H1 (cell line): Measurements from ENCODE around the gene FAM81B. TPM values are rescaled to one million over a fixed set of nuclear protein-coding genes. Genes with fewer than 3 reads are reported as not detected.
"Not testable (repeated sequence)": the region's sequence is repeated elsewhere in the genome, so short reads cannot be mapped to it uniquely, and the experiment has no call there.

Experiments
- CTCF ChIA-PET: fragments of 300-600 bp; sonication (Branson Sonifier 250); formaldehyde crosslinking; loops from one replicate; lab custom pipeline; 2021; ENCODE audit not compliant: partially characterized antibody; lab: Charles Lee
- POLR2A ChIA-PET: fragments of 300-600 bp; sonication (Branson Sonifier 250); formaldehyde crosslinking; loops from one replicate; lab custom pipeline; 2021; ENCODE audit warnings: inconsistent platforms; ENCODE audit not compliant: partially characterized antibody; lab: Charles Lee
- DNase-seq, 2 experiments: peaks; one replicate each; pipeline versions ENCODE4 v3.0.0 to v3.0.0-alpha.2; 2010 to 2022; ENCODE audit warnings: low spot score in 2 of 2, low read depth in 1 of 2, mixed read lengths in 1 of 2
- FAIRE-seq: peaks from 2 replicates; lab custom pipeline; 2011; peaks lifted over from hg19 to GRCh38; lab: Jason Lieb, UNC
- H2AFZ ChIP-seq: 2 replicates; pipeline ENCODE4 v1.8.1; 2012; ENCODE audit warnings: low read length, inconsistent platforms
- H2AK5ac ChIP-seq: 2 replicates; pipeline ENCODE4 v1.6.1; 2013; ENCODE audit warnings: low read depth, low read length
- H2BK120ac ChIP-seq: replicated peaks from 2 replicates; pipeline ENCODE3; 2013; ENCODE audit warnings: low read depth, low read length, inconsistent platforms
- H2BK12ac ChIP-seq: 2 replicates; pipeline ENCODE4 v1.6.1; 2013; ENCODE audit warnings: low read depth, low read length
- H2BK15ac ChIP-seq: 2 replicates; pipeline ENCODE4 v1.6.1; 2013; ENCODE audit warnings: low read length
- H2BK20ac ChIP-seq: 2 replicates; pipeline ENCODE4 v1.6.1; 2013; ENCODE audit warnings: low read length
- H2BK5ac ChIP-seq: 2 replicates; pipeline ENCODE4 v1.6.1; 2013; ENCODE audit warnings: low read depth, low read length
- H3K14ac ChIP-seq: 2 replicates; pipeline ENCODE4 v1.6.1; 2013; ENCODE audit warnings: inconsistent platforms; ENCODE audit not compliant: insufficient read length
- H3K18ac ChIP-seq: 2 replicates; pipeline ENCODE4 v1.6.1; 2013; ENCODE audit warnings: low read length; ENCODE audit errors: extremely low read depth
- H3K23ac ChIP-seq: 2 replicates; pipeline ENCODE4 v1.6.1; 2013; ENCODE audit warnings: inconsistent platforms; ENCODE audit not compliant: insufficient read length
- H3K23me2 ChIP-seq: 2 replicates; pipeline ENCODE4 v1.6.1; 2013; ENCODE audit warnings: low read depth, low read length
- H3K27ac ChIP-seq: 2 replicates; pipeline ENCODE4 v1.6.1; 2011; ENCODE audit warnings: low read depth, low read length, inconsistent platforms
- H3K27me3 ChIP-seq, 4 experiments: replicated peaks in 1 of 4; 1 replicate in 1 of 4; 2 replicates in 3 of 4; pipeline versions ENCODE4 v1.6.1 to v1.8.1; 2011 to 2013; ENCODE audit warnings: low read length in 3 of 4, mild to moderate bottlenecking in 3 of 4, inconsistent platforms in 2 of 4, mixed read lengths in 2 of 4, moderate library complexity in 1 of 4; ENCODE audit not compliant: control insufficient read depth in 3 of 4, insufficient read depth in 3 of 4; ENCODE audit errors: extremely low read depth in 1 of 4
- H3K36me3 ChIP-seq, 4 experiments: 2 replicates each; pipeline versions ENCODE4 v1.6.1 to v1.8.1; 2011 to 2013; ENCODE audit warnings: mild to moderate bottlenecking in 4 of 4, low read length in 3 of 4, moderate library complexity in 2 of 4, control low read depth in 1 of 4, inconsistent platforms in 1 of 4; ENCODE audit not compliant: insufficient read depth in 4 of 4, control insufficient read depth in 2 of 4
- H3K4ac ChIP-seq: replicated peaks from 2 replicates; pipeline ENCODE3; 2013; ENCODE audit warnings: low read length, low read depth, mixed read lengths, inconsistent platforms; ENCODE audit not compliant: insufficient read length
- H3K4me1 ChIP-seq, 4 experiments: replicated peaks in 1 of 4; 1 replicate in 1 of 4; 2 replicates in 3 of 4; pipeline versions ENCODE4 v1.6.1 to v1.8.1; 2011 to 2013; ENCODE audit warnings: low read length in 3 of 4, inconsistent platforms in 2 of 4, mixed read lengths in 1 of 4; ENCODE audit not compliant: insufficient read depth in 4 of 4, control insufficient read depth in 3 of 4
- H3K4me2 ChIP-seq, 2 experiments: 2 replicates each; pipeline versions ENCODE4 v1.6.1 to v1.8.1; 2011 to 2013; ENCODE audit warnings: low read depth in 2 of 2, low read length in 2 of 2, control low read depth in 1 of 2, inconsistent platforms in 1 of 2, mild to moderate bottlenecking in 1 of 2; ENCODE audit not compliant: insufficient read depth in 1 of 2
- H3K4me3 ChIP-seq, 4 experiments: fragments of 200-600, 300-600 bp in 1 of 4; sonication (generic), shearing (Covaris generic), sonication (Bioruptor Twin) in 1 of 4; 2 replicates each; pipeline versions ENCODE4 v1.5.1 to v1.8.1; 2011 to 2016; ENCODE audit warnings: low read length in 4 of 4, low read depth in 3 of 4, control low read depth in 2 of 4, inconsistent platforms in 2 of 4, mild to moderate bottlenecking in 2 of 4, mixed read lengths in 1 of 4, moderate library complexity in 1 of 4; ENCODE audit not compliant: insufficient read depth in 2 of 4; ENCODE audit errors: extremely low read depth in 1 of 4
- H3K56ac ChIP-seq: replicated peaks from 2 replicates; pipeline ENCODE3; 2013; ENCODE audit warnings: low read depth, mild to moderate bottlenecking, mixed read lengths, low read length, inconsistent platforms; ENCODE audit not compliant: insufficient read length
- H3K79me1 ChIP-seq: 2 replicates; pipeline ENCODE4 v1.6.1; 2013; ENCODE audit warnings: low read depth, low read length, control low read depth
- H3K79me2 ChIP-seq, 2 experiments: 2 replicates each; pipeline versions ENCODE4 v1.6.1 to v1.8.1; 2012 to 2013; ENCODE audit warnings: low read length in 2 of 2, mild to moderate bottlenecking in 2 of 2, inconsistent platforms in 1 of 2; ENCODE audit not compliant: insufficient read depth in 2 of 2, control insufficient read depth in 1 of 2
- H3K9ac ChIP-seq, 4 experiments: replicated peaks in 1 of 4; 1 replicate in 1 of 4; 2 replicates in 3 of 4; pipeline versions ENCODE4 v1.6.1 to v1.8.1; 2011 to 2013; ENCODE audit warnings: low read depth in 3 of 4, low read length in 3 of 4, control low read depth in 2 of 4, mild to moderate bottlenecking in 2 of 4, moderate library complexity in 2 of 4, inconsistent platforms in 1 of 4; ENCODE audit errors: extremely low read depth in 1 of 4
- H3K9me3 ChIP-seq, 2 experiments: 2 replicates each; pipeline versions ENCODE4 v1.6.1 to v1.8.1; 2012 to 2013; ENCODE audit warnings: mild to moderate bottlenecking in 2 of 2, moderate library complexity in 2 of 2, control low read depth in 1 of 2, inconsistent platforms in 1 of 2, low read depth in 1 of 2, low read length in 1 of 2, mixed read lengths in 1 of 2; ENCODE audit not compliant: insufficient read depth in 2 of 2
- H4K20me1 ChIP-seq, 2 experiments: replicated peaks in 1 of 2; 2 replicates each; pipeline versions ENCODE3 to v1.8.1; 2011 to 2013; ENCODE audit warnings: inconsistent platforms in 2 of 2, low read length in 2 of 2, mild to moderate bottlenecking in 1 of 2; ENCODE audit not compliant: insufficient read depth in 2 of 2, control insufficient read depth in 1 of 2
- H4K5ac ChIP-seq: 2 replicates; pipeline ENCODE4 v1.6.1; 2013; ENCODE audit warnings: low read length, low read depth, mixed read lengths, inconsistent platforms; ENCODE audit not compliant: insufficient read length
- H4K8ac ChIP-seq: 2 replicates; pipeline ENCODE4 v1.8.0; 2013; ENCODE audit warnings: mild to moderate bottlenecking, moderate library complexity, low read length, inconsistent platforms; ENCODE audit not compliant: insufficient read depth; ENCODE audit errors: extremely low read depth
- H4K91ac ChIP-seq: replicated peaks from 2 replicates; pipeline ENCODE3; 2013; ENCODE audit warnings: low read length, mixed read lengths, inconsistent platforms; ENCODE audit not compliant: insufficient read length
- CBX5 ChIP-seq: fragments of 300-800, 300-1000 bp; sonication (generic); IDR thresholded peaks from 2 replicates; pipeline ENCODE4 v1.7.1; 2016; ENCODE audit warnings: antibody characterized with exemption, low read length, low read depth
- CEBPB ChIP-seq: IDR thresholded peaks from 2 replicates; pipeline ENCODE4 v1.6.1; 2012; ENCODE audit warnings: low read depth, low read length
- JUN ChIP-seq: IDR thresholded peaks from 2 replicates; pipeline ENCODE4 v1.6.1; 2011; ENCODE audit warnings: low read depth, mild to moderate bottlenecking, improper control_type of control experiment, low read length
- RNF2 ChIP-seq: fragments of 200-900, 300-1000 bp; sonication (generic); IDR thresholded peaks from 2 replicates; pipeline ENCODE4 v1.7.1; 2016; ENCODE audit warnings: borderline replicate concordance, low read depth, mild to moderate bottlenecking, antibody characterized with exemption, low read length; ENCODE audit not compliant: poor library complexity, severe bottlenecking; ENCODE audit errors: missing control alignments
- ZNF274 ChIP-seq: IDR thresholded peaks from 2 replicates; pipeline ENCODE4 v1.7.0; 2012; ENCODE audit warnings: low read length, borderline replicate concordance; ENCODE audit errors: extremely low read depth
- WGBS, 2 experiments: shearing (Covaris generic) in 1 of 2; methylation state at CpG; one replicate each; pipeline versions ENCODE4 v1.1.6 to v1.1.7; 2013 to 2015; ENCODE audit warnings: low lambda C conversion rate in 2 of 2, mixed read lengths in 2 of 2, inconsistent platforms in 1 of 2, low coverage in 1 of 2, missing lambda C conversion rate in 1 of 2; ENCODE audit not compliant: insufficient replicate concordance in 2 of 2, insufficient coverage in 1 of 2, insufficient read length in 1 of 2; ENCODE audit errors: extremely low coverage in 1 of 2, missing lambda C conversion rate in 1 of 2; 5-methylcytosine and 5-hydroxymethylcytosine counted together
- polyA plus RNA-seq, 7 experiments: library from polyadenylated mRNA; depleted of rRNA in 3 of 7; stranded (reverse) in 5 of 7; unstranded in 2 of 7; fragments of >200 nt in 5 of 7; fragments of 200-250 nt in 2 of 7; gene quantifications; 1 replicate in 5 of 7; 2 replicates in 1 of 7; 4 replicates in 1 of 7; pipeline versions ENCODE4 v1.2.1 to v1.2.3, GENCODE V29; 2011 to 2013; ENCODE audit warnings: missing spikeins in 2 of 7, mixed read lengths in 2 of 7
- total RNA-seq: library from RNA; stranded (reverse); fragmentation: NEBNext Ultra II Directional; extraction: Animal tissue kit (Norgen Biotek cat#: 25700); gene quantifications from 2 replicates; pipeline ENCODE4 v1.2.1, GENCODE V29; 2021
- TF ChIP-seq, protein P1 (sequence below), 3 experiments: IDR thresholded peaks; 1 replicate in 2 of 3; 2 replicates in 1 of 3; pipeline versions ENCODE4 v1.5.1 to v1.6.1; 2011; ENCODE audit warnings: low read length in 3 of 3, mild to moderate bottlenecking in 3 of 3, inconsistent platforms in 2 of 3, low read depth in 1 of 3, moderate library complexity in 1 of 3; ENCODE audit not compliant: insufficient read depth in 1 of 3; ENCODE audit errors: control extremely low read depth in 1 of 3
- TF ChIP-seq, protein P2 (sequence below): IDR thresholded peaks from 2 replicates; pipeline ENCODE4 v1.6.1; 2012; ENCODE audit warnings: low read length, inconsistent platforms

Gene FAM81B
- total and polyA plus RNA-seq, 2 of the 8 experiments (the other 6 are each of a cell fraction or from before 2014, with no cell fraction given): not detected

DNA sequence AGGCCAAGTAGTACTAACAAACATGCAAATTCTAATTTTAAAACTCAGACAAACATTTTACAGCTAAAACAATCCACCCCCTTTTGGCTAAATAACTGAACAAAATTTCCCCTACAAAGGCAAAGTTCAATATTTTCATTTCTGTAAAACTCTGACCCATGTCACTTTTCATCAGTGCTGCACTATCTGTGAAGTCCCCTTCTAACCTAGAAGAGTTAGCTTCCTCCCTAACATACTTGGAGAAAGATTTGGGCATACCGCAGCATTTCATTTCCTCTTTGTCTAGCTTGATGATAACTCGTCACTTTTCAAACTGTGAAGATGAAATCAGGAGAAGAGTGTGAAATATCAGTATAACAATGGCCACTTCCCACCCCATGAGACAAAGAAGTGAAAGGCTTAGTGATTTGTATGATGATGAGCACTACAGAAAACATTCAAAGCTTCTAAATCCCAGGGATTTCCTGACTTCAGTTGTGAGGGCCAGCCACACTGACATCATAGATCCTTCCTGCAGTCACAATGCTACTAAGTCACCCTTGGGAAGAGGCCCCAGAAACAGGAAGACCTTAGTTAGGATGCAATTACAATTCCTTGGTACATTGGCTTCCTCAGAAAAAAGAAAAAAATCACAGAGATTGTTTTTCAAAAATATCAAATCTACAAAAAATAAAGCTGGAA is at the start of gene FAM81B (continued):
- TF ChIP-seq, protein P1, sequence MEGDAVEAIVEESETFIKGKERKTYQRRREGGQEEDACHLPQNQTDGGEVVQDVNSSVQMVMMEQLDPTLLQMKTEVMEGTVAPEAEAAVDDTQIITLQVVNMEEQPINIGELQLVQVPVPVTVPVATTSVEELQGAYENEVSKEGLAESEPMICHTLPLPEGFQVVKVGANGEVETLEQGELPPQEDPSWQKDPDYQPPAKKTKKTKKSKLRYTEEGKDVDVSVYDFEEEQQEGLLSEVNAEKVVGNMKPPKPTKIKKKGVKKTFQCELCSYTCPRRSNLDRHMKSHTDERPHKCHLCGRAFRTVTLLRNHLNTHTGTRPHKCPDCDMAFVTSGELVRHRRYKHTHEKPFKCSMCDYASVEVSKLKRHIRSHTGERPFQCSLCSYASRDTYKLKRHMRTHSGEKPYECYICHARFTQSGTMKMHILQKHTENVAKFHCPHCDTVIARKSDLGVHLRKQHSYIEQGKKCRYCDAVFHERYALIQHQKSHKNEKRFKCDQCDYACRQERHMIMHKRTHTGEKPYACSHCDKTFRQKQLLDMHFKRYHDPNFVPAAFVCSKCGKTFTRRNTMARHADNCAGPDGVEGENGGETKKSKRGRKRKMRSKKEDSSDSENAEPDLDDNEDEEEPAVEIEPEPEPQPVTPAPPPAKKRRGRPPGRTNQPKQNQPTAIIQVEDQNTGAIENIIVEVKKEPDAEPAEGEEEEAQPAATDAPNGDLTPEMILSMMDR (IDR thresholded peaks at IDR 0.05; ENCODE audit: control extremely low read depth in 1 of 3, insufficient read depth in 1 of 3, low read depth in 1 of 3, low read length in 3 of 3): no peak
- TF ChIP-seq, protein P2, sequence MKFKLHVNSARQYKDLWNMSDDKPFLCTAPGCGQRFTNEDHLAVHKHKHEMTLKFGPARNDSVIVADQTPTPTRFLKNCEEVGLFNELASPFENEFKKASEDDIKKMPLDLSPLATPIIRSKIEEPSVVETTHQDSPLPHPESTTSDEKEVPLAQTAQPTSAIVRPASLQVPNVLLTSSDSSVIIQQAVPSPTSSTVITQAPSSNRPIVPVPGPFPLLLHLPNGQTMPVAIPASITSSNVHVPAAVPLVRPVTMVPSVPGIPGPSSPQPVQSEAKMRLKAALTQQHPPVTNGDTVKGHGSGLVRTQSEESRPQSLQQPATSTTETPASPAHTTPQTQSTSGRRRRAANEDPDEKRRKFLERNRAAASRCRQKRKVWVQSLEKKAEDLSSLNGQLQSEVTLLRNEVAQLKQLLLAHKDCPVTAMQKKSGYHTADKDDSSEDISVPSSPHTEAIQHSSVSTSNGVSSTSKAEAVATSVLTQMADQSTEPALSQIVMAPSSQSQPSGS: no peak
- TF ChIP-seq CBX5 (no peak), JUN (no peak), RNF2 (no peak), ZNF274 (no peak), CEBPB (no peak)

DNA sequence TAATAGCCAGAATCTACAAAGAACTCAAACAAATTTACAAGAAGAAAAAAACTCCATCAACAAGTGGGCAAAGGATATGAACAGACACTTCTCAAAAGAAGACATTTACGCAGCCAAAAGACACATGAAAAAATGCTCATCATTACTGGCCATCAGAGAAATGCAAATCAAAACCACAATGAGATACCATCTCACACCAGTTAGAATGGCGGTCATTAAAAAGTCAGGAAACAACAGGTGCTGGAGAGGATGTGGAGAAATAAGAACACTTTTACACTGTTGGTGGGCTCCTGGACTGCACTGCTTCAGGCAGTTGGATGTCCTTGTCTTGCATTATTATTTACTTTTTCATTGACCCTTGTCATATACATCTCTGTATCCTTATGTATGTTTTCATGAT is 49.7 kb upstream of the FAM81B start:
- DNase-seq, H3K36me3 ChIP-seq, H2AK5ac ChIP-seq, H3K56ac ChIP-seq, H2BK120ac ChIP-seq, H3K27me3 ChIP-seq, H3K4me3 ChIP-seq, H2AFZ ChIP-seq, H3K23me2 ChIP-seq, H3K18ac ChIP-seq, H3K79me2 ChIP-seq, H3K9ac ChIP-seq, H3K9me3 ChIP-seq, CTCF ChIA-PET, H4K91ac ChIP-seq, H2BK12ac ChIP-seq, POLR2A ChIA-PET, H3K27ac ChIP-seq, H4K5ac ChIP-seq, H3K79me1 ChIP-seq, H3K4ac ChIP-seq, H4K20me1 ChIP-seq, H3K4me1 ChIP-seq, H2BK15ac ChIP-seq, H3K23ac ChIP-seq, H4K8ac ChIP-seq, H3K14ac ChIP-seq, FAIRE-seq, H2BK20ac ChIP-seq, H2BK5ac ChIP-seq, H3K4me2 ChIP-seq: not testable (repeated sequence)
- 87% methylated on average over 2 of the region's 2 CpGs; no CpG with 5 or more reads in 1 of the 2 experiments for WGBS, 2 experiments
